HAP-1 (cell line): ENCODE data around the gene ZNF594.
"Not testable (repeated sequence)": the region's sequence is repeated elsewhere in the genome, so short reads cannot be mapped to it uniquely, and the experiment has no call there.

Experiments
- DNase-seq, 2 experiments: peaks; one replicate each; pipeline ENCODE4 v3.0.0-alpha.2; 2016 to 2020; ENCODE audit warnings: low spot score in 2 of 2
- H3K27me3 ChIP-seq: fragments of 250-450 bp; sonication (Bioruptor Pico); 2 replicates; pipeline ENCODE4 v1.5.1; 2020; ENCODE audit warnings: low read depth, mild to moderate bottlenecking, moderate library complexity
- H3K36me3 ChIP-seq: fragments of 250-450 bp; sonication (Bioruptor Pico); replicated peaks from 2 replicates; pipeline ENCODE4 v1.5.1; 2020; ENCODE audit warnings: mild to moderate bottlenecking
- H3K4me1 ChIP-seq: fragments of 250-450 bp; sonication (Bioruptor Pico); 2 replicates; pipeline ENCODE4 v1.5.1; 2020; ENCODE audit warnings: mild to moderate bottlenecking
- H3K4me3 ChIP-seq: fragments of 250-450 bp; sonication (Bioruptor Pico); 2 replicates; pipeline ENCODE4 v1.5.1; 2020; ENCODE audit warnings: mild to moderate bottlenecking, moderate library complexity
- H3K9me3 ChIP-seq: fragments of 250-450 bp; sonication (Bioruptor Pico); 2 replicates; pipeline ENCODE4 v1.5.1; 2020; ENCODE audit warnings: mild to moderate bottlenecking, moderate library complexity
- in situ Hi-C: fragments of 300-500 bp; cut with MboI; formaldehyde crosslinking; loops from 3 replicates; pipeline ENCODE4 v1.14.3; 2020; ENCODE audit warnings: low sequenced_read_pairs, inconsistent platforms, mixed read lengths

ZNF594 gene

DNA sequence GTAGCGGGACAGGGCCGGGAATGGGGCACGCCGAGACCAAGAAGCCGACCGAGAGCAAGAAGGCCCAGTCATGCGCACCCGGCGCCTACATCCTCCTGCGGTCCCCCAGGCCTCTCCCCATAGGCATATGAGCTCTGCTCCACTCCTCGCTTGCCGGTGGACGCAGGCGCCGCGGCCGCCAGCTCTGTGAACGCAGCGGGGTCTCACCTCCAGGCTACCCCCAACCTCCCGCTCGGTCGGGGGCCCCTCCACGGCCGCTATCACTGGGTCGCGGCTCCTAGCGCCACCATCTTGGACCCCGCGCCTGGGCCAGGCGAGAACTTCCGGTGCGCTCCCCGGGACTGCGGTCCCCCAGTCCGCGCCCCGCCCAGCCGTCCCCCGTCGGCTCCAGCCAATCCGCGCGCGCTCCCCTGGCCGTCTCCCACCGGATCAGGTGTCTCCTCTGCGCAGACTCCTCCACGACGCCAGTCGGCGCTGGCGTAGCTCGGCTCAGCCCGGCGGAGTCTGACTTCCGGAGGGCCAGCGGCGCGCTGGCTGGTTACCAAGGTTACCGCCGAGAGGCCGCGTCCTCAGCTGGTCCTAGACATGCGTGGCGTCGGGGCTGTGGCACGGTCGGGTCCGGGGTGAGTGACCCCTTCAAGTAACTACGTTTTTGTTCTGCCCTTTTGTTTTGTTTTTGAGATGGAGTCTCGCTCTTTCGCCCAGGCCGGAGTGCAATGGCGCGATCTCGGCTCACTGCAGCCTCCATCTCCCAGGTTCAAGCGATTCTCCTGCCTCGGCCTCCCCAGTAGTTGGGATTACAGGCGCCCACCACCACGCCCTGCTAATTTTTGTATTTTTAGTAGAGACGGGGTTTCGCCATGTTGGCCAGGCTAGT lies at the start of gene ZNF594:
ZNF594 (minus strand) TSS at position 328 of the 877 bp plus-strand sequence. CDS start 7,612 bp downstream, outside the sequence.
- Histone ChIP-seq H3K9me3 (peaks cover 18% of the 10 kb centered on the region), H3K27me3 (no peaks in the 10 kb centered on the region), H3K4me1 (no peaks in the 10 kb centered on the region; the same call in 1 of the 2 replicates), H3K4me3 (peak within 1 kb of the TSS; percentile 87), H3K36me3 (peaks cover 13% of the 10 kb centered on the region)
- DNase-seq = peak; percentile 92 to 98
- in situ Hi-C loops = no loop called here

DNA sequence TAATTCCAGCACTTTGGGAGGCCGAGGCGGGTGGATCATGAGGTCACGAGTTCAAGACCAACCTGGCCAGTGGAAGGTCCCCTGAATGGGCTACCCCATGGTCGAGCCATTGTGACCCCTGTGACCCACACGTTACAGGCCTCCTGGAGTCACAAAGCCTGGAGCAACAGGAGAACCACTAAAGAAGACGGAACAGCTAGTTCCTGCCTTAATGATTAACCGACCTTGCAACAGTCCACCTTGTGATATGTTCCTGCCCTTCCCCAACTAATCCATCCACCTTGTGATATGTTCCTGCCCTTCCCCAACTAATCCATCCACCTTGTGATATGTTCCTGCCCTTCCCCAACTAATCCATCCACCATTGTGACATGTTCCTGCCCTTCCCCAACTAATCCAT lies 48.1 kb upstream of the ZNF594 start:
- H3K4me3 ChIP-seq, H3K4me1 ChIP-seq, in situ Hi-C loops, H3K27me3 ChIP-seq, DNase-seq, H3K36me3 ChIP-seq, H3K9me3 ChIP-seq: not testable (repeated sequence)

DNA sequence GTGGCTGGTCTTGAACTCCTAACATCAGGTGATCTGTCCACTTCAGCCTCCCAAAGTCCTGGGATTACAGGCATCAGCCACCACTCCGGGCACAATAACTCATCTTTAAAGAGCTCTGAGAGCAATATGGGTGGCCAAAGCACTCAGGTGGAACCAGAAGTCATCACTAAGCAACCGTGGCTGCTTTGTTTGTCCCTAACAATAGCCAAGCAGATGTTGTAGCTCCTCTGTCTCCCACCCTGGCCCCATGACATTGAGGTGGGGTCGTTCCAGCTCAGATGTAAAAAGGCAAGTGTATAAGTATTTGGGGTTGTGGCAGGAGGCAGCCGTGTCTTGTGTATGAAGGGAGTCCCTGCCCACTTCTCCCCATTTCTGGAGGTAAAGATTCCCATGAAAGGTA lies 46.7 kb upstream of the ZNF594 start:
- in situ Hi-C loops = no loop called here
- Histone ChIP-seq H3K36me3 (no peaks in the 10 kb centered on the region), H3K4me3 (no peak overlapping the region), H3K9me3 (no peaks in the 10 kb centered on the region), H3K27me3 (no peaks in the 10 kb centered on the region), H3K4me1 (no peaks in the 10 kb centered on the region)
- no peak for DNase-seq

DNA sequence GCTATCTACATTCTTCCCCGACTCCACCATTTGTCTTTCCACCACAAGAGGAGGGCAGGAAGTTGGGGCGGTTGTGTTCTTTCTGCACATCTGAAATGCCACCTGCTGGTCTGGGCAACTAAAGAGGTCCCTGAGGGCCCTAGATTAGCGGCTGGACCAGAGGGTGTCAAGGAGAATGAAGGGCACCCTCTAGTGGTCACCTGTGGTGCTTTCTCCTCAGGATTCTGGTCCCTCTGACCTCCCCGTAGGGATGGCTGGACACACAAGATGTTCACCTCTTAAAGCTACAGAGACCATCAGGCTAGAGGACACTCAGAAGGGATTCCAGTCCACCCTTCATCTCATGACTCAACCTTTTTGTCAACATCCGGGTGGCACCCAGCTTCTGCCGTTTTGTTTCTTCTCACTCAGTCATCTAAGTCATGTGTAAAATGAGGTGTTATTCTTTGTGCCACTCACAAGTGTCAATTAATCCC lies 45.9 kb upstream of the ZNF594 start:
- peak; percentile 53 to 78 for DNase-seq
- no peaks in the 10 kb centered on the region for H3K36me3 ChIP-seq
- no peaks in the 10 kb centered on the region for H3K4me1 ChIP-seq
- in situ Hi-C loops = no loop called here
- no peaks in the 10 kb centered on the region for H3K27me3 ChIP-seq
- H3K4me3 ChIP-seq = no peak overlapping the region
- H3K9me3 ChIP-seq = no peaks in the 10 kb centered on the region

DNA sequence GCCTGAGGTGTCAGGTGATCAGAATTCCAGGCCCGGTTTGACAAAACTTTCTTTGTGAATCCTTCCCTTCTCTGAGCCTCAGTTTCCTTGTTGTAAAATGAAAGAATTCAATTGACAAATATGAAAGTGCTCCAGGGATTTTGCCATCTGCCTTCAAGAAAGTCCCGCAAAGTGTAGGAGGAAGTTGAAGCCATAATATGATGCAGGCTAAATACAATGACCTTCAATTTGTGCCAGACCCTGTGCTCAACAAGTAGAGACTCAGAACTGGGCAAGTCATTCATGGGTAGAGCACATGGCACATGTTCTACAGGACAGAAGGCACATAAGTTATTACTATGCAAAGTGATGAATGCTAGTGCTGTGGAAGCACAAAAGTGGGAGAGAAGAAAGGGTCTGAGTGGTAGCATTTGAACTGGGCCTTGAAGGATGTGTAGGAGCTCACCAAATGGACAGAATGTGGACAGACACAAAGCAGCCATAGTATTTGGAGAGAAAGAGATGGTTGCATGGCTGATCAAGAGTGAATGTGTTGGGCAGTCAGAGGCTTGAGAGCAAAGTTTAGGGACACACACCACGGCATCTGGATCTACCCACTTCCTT lies 45.4 kb upstream of the ZNF594 start:
- Histone ChIP-seq H3K36me3 (no peaks in the 10 kb centered on the region), H3K9me3 (no peaks in the 10 kb centered on the region), H3K27me3 (no peaks in the 10 kb centered on the region), H3K4me3 (no peak overlapping the region), H3K4me1 (no peaks in the 10 kb centered on the region)
- DNase-seq = no peak
- in situ Hi-C loops = no loop called here

DNA sequence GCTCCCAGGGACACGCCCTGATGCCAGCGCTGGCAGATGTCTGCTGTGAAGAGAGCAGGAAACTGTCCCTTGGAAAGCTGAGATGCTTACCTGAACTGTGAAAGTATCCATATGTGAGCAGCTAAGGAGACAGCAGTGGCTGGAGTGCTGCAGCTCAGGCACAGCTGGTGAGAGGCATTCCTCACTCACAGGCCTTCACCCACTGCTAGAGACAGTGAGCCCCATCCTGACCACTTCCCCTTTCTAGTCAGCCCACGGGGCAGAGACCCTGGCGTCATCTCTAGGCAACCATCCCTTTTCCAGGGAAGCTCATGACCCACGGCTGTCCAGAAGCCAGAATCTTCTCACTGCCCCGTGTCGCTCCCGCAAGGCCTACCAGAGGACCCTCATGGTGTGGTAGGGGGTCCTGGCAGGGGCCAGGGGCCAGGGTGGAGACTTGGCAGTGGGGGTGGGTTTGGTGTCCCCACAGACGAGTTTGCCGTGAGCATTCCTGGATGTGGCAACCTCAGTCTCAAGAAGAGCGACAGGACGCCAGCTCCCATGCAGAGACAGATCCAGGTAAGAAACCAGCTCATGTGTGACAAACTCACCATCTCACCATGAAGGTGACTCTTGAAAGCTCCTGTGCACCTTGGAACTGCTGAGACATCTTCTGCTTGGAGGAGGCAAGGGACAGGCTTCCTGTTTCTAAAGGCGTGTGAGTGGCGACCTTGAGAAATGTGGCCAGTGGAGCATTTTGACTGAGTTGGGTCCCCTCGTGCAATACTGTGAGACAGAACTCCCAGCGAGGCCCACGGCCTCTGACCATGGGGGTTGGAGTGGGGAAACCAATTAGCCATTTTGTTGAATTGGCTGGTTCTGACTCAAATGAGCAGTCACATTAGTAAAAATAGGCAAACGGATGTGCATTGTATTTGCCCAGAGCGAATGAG lies 43.2 kb upstream of the ZNF594 start, which contains the start of gene SCIMP:
SCIMP (minus strand) TSS at position 216 of the 932 bp plus-strand sequence; CDS start at position 111, 105 bp downstream.
- no peak for DNase-seq
- Histone ChIP-seq H3K27me3 (no peaks in the 10 kb centered on the region), H3K4me1 (no peaks in the 10 kb centered on the region), H3K36me3 (no peaks in the 10 kb centered on the region), H3K9me3 (no peaks in the 10 kb centered on the region), H3K4me3 (no peak within 1 kb of the TSS)
- in situ Hi-C loops = no loop called here

DNA sequence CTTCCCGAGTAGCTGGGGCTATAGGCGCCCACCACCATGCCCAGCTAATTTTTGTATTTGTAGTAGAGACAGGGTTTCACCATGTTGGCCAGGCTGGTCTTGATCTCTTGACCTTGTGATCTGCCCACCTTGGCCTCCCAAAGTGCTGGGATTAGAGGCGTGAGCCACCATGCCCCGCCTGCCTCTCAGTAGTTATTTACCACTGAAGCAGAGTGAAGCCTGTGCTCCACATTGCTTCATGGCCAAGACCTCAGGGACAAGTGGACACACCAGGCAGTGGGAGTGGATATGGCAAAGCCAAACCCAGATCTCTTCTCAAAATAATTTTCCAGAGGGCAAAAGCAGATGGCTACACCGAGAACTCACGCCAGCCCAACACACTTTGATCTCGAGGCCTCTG lies 41.8 kb upstream of the ZNF594 start:
- H3K4me1 ChIP-seq, DNase-seq, H3K4me3 ChIP-seq, H3K9me3 ChIP-seq, H3K36me3 ChIP-seq, H3K27me3 ChIP-seq, in situ Hi-C loops: not testable (repeated sequence)

DNA sequence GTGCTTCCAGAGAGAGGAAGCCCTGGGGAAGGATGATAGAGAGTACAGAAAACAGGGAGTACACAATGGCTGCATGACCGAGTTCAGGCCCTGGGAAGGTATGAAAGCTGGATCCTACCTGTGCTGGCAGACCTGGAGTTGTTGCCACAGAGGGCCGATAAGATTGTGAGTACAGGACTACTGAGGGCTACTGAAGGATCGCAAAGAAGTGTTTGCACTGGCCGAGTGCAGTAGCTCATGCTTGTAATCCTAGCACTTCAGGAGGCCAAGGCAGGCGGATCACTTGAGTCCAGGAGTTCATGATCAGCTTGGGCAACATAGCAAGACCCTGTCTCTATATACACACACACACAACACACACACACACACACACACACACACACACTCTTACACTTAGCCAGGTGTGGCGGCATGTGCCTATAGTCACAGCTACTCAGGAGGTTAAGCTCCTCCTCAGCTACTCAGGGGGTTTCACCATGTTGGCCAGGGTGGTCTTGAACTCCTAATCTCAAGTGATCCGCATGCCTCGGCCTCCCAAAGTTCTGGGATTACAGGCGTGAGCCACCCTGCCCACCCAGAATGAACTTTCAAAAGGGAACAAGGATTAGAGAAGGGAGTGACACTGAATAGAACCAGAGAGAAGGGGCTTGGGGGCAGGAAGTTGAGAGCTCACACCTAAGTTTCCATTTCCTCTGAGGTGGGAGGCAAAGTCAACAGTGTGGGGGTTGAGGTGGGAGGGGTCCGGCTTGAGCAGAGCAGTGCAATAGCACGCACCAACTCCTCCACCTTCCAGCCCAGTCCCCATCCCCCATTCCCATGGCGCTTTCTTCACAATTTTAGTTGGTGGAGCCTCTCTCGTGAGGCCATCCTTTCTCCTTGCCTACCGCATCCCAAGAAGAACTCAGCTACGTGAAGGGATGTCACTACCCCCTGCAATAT lies 35.5 kb upstream of the ZNF594 start:
- H3K36me3 ChIP-seq = no peaks in the 10 kb centered on the region
- no peaks in the 10 kb centered on the region for H3K4me1 ChIP-seq
- in situ Hi-C loops = no loop called here
- no peaks in the 10 kb centered on the region for H3K9me3 ChIP-seq
- no peak overlapping the region for H3K4me3 ChIP-seq
- H3K27me3 ChIP-seq = no peaks in the 10 kb centered on the region
- DNase-seq = no peak

DNA sequence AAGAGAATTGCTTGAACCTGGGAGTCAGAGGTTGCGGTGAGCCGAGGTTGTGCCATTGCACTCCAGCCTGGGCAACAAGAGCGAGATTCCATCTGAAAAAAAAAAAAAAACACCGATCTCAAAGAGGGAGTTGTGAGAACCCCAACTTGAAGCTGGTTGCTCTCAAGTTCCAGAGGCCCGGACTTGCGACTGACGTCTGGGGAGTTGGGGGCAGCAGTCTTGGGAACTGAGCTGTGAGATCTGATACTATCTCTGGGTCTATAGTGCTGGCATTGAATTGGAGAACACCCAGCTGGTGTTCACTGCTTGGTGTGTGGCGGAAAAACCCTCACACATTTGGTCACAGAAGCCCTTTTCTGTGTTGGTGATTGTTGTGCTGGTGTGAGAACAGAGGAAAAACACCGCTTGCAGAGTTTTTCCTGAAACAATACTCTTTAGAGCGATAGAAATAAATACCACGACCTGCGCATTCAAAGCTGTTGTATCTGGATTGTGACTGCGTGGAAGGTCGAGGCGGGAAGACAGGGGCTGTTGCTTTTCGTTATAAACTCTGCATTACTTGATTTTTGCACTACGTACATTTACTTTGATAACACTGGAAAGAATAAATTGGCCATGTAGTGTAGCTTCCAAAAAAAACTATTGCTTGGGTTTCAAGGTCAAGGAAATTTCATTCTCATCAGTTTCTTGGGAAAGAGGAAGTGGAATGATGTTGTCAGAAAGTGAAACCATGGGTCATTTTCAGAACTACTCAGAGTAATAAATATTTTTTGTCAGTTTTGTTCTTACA lies 34.2 kb upstream of the ZNF594 start:
- no peak for DNase-seq
- Histone ChIP-seq H3K36me3 (no peaks in the 10 kb centered on the region), H3K4me3 (no peak overlapping the region), H3K9me3 (no peaks in the 10 kb centered on the region), H3K4me1 (no peaks in the 10 kb centered on the region), H3K27me3 (no peaks in the 10 kb centered on the region)
- in situ Hi-C loops = no loop called here

DNA sequence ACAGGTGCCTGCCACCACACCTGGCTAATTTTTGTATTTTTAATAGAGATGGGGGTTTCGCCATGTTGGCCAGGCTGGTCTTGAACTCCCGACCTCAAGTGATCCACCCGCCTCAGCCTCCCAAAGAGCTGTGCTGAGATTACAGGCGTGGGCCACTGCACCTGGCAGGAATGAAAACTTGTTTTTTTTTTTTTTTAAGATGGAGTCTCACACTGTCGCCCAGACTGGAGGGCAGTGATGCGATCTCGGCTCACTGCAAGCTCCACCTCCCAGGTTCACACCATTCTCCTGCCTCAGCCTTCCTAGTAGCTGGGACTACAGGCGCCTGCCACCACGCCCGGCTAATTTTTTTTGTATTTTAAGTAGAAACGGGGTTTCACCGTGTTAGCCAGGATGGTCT lies 30.2 kb upstream of the ZNF594 start:
- in situ Hi-C loops, DNase-seq: not testable (repeated sequence)

DNA sequence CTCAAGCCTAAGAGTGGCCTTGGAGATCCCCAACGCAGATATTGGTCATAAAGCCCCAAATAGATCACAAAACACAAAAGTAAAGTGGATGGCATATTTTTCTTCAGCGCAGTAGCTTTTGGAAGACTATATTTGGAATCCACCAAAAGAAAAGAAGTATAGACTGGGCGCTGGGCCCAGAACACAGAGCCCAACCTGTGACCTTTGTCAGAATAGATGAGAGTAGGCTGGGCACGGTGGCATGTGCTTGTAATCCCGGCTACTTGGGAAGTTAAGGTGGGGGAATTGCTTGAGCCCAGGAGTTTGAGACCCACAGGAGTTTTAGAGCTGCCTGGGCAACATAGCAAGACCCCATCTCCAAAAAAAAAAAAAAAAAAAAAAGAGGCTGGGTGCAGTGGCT lies 28.4 kb upstream of the ZNF594 start:
- no peaks in the 10 kb centered on the region for H3K27me3 ChIP-seq
- in situ Hi-C loops = no loop called here
- no peaks in the 10 kb centered on the region for H3K36me3 ChIP-seq
- H3K4me1 ChIP-seq = peaks cover 11% of the 10 kb centered on the region
- no peak for DNase-seq
- H3K4me3 ChIP-seq = no peak overlapping the region
- no peaks in the 10 kb centered on the region for H3K9me3 ChIP-seq

More for the DNA sequence above, 30.2 kb upstream of the ZNF594 start:
- not testable (repeated sequence) for H3K9me3 ChIP-seq, H3K36me3 ChIP-seq, H3K27me3 ChIP-seq, H3K4me3 ChIP-seq
- peaks cover 11% of the 10 kb centered on the region for H3K4me1 ChIP-seq

DNA sequence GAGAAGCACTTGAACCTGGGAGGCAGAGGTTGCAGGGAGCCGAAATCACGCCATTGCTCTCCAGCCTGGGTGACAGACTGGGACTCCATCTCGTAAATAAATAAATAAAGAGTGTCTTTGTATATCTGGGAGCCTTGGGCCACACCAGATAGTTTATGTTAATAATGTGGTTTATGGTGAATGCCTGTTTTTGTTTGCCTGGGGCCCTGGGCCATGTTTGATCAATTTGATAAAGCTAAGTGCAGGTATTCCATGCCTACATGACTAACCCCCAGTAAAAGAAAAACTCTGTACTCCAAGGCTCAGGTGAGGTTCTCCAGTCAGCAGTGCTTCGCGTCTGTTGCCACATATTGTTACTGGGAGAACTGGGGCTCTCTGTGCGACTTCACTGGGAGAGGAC lies 27.9 kb upstream of the ZNF594 start:
- H3K27me3 ChIP-seq = no peaks in the 10 kb centered on the region
- in situ Hi-C loops = no loop called here
- DNase-seq = peak in 1 of 2 experiments; percentile 7
- no peaks in the 10 kb centered on the region for H3K9me3 ChIP-seq
- H3K4me1 ChIP-seq = peaks cover 11% of the 10 kb centered on the region
- no peaks in the 10 kb centered on the region for H3K36me3 ChIP-seq
- H3K4me3 ChIP-seq = no peak overlapping the region
